H9 (cell line): ENCODE measurements around the gene JAK1. TPM values are rescaled to one million over a fixed set of nuclear protein-coding genes. Genes with fewer than 3 reads are reported as not detected.

Experiments used
- DNase-seq: peaks from one replicate; pipeline ENCODE4 v3.0.0-alpha.2; 2017
- H2AFZ ChIP-seq: one replicate; pipeline ENCODE4 v1.6.1; 2013; ENCODE audit warnings: mild to moderate bottlenecking, low read length, control low read depth, moderate library complexity
- H2AK5ac ChIP-seq: 2 replicates; pipeline ENCODE4 v1.6.1; 2013; ENCODE audit warnings: low read length, control low read depth, mixed read lengths; ENCODE audit not compliant: insufficient read length
- H2BK120ac ChIP-seq: one replicate; pipeline ENCODE4 v1.6.1; 2013; ENCODE audit warnings: low read depth, mild to moderate bottlenecking, low read length, control low read depth, inconsistent platforms; ENCODE audit not compliant: poor library complexity, severe bottlenecking
- H2BK12ac ChIP-seq: 2 replicates; pipeline ENCODE4 v1.6.1; 2013; ENCODE audit warnings: low read length, control low read depth, mixed read lengths, low read depth; ENCODE audit not compliant: insufficient read length
- H2BK15ac ChIP-seq: 2 replicates; pipeline ENCODE4 v1.6.1; 2013; ENCODE audit warnings: low read depth, low read length, control low read depth
- H2BK20ac ChIP-seq: one replicate; pipeline ENCODE4 v1.6.1; 2013; ENCODE audit warnings: low read depth, mild to moderate bottlenecking, low read length, control low read depth, inconsistent platforms; ENCODE audit not compliant: poor library complexity, severe bottlenecking
- H2BK5ac ChIP-seq: 2 replicates; pipeline ENCODE4 v1.6.1; 2013; ENCODE audit warnings: low read length, control low read depth, mixed read lengths; ENCODE audit not compliant: insufficient read length
- H3K14ac ChIP-seq: 2 replicates; pipeline ENCODE4 v1.6.1; 2013; ENCODE audit warnings: low read length, control low read depth; ENCODE audit not compliant: insufficient read depth
- H3K18ac ChIP-seq: 2 replicates; pipeline ENCODE4 v1.6.1; 2013; ENCODE audit warnings: low read depth, mild to moderate bottlenecking, mixed read lengths, low read length, control low read depth; ENCODE audit not compliant: insufficient read length
- H3K23ac ChIP-seq: 2 replicates; pipeline ENCODE4 v1.6.1; 2013; ENCODE audit warnings: low read length, control low read depth, mixed read lengths, low read depth; ENCODE audit not compliant: insufficient read length
- H3K23me2 ChIP-seq: 2 replicates; pipeline ENCODE4 v1.6.1; 2013; ENCODE audit warnings: low read depth, mild to moderate bottlenecking, mixed read lengths, low read length, control low read depth; ENCODE audit not compliant: insufficient read length, poor library complexity, severe bottlenecking
- H3K27ac ChIP-seq: 2 replicates; pipeline ENCODE4 v1.5.1; 2013; ENCODE audit warnings: low read length, control low read depth, mixed read lengths, low read depth; ENCODE audit not compliant: insufficient read length
- H3K27me3 ChIP-seq: 2 replicates; pipeline ENCODE4 v1.6.1; 2013; ENCODE audit warnings: low read length, control low read depth, inconsistent platforms; ENCODE audit not compliant: insufficient read depth
- H3K4ac ChIP-seq: 2 replicates; pipeline ENCODE4 v1.6.1; 2013; ENCODE audit warnings: low read depth, mild to moderate bottlenecking, control low read depth, inconsistent platforms, low read length, moderate library complexity
- H3K4me1 ChIP-seq: 2 replicates; pipeline ENCODE4 v1.6.1; 2013; ENCODE audit warnings: low read length, control low read depth, inconsistent platforms; ENCODE audit not compliant: insufficient read depth
- H3K4me2 ChIP-seq: 2 replicates; pipeline ENCODE4 v1.6.1; 2013; ENCODE audit warnings: low read length, control low read depth, mixed read lengths; ENCODE audit not compliant: insufficient read length, insufficient read depth
- H3K56ac ChIP-seq: 2 replicates; pipeline ENCODE4 v1.6.1; 2013; ENCODE audit warnings: low read depth, mild to moderate bottlenecking, mixed read lengths, low read length, control low read depth; ENCODE audit not compliant: insufficient read length
- H3K79me1 ChIP-seq: 2 replicates; pipeline ENCODE4 v1.6.1; 2013; ENCODE audit warnings: low read depth, mild to moderate bottlenecking, moderate library complexity, low read length, control low read depth, inconsistent platforms; ENCODE audit not compliant: insufficient read depth, poor library complexity, severe bottlenecking
- H3K79me2 ChIP-seq: 2 replicates; pipeline ENCODE4 v1.6.1; 2013; ENCODE audit warnings: low read length, control low read depth, inconsistent platforms; ENCODE audit not compliant: insufficient read depth
- H3K9ac ChIP-seq: 2 replicates; pipeline ENCODE4 v1.6.1; 2013; ENCODE audit warnings: low read length, control low read depth, mixed read lengths; ENCODE audit not compliant: insufficient read length; ENCODE audit errors: extremely low read depth
- H3K9me3 ChIP-seq: one replicate; pipeline ENCODE4 v1.6.1; 2013; ENCODE audit warnings: low read depth, low read length, inconsistent platforms; ENCODE audit not compliant: control insufficient read depth
- H3T11ph ChIP-seq: one replicate; pipeline ENCODE4 v1.6.1; 2013; ENCODE audit warnings: mild to moderate bottlenecking, low read length, control low read depth, inconsistent platforms
- H4K20me1 ChIP-seq: one replicate; pipeline ENCODE4 v1.6.1; 2013; ENCODE audit not compliant: control insufficient read depth, insufficient read length, insufficient read depth
- H4K5ac ChIP-seq: 2 replicates; pipeline ENCODE4 v1.6.1; 2013; ENCODE audit warnings: low read depth, mild to moderate bottlenecking, mixed read lengths, low read length, control low read depth; ENCODE audit not compliant: insufficient read length
- H4K8ac ChIP-seq: replicated peaks from 2 replicates; pipeline ENCODE4 v1.6.1; 2013; ENCODE audit warnings: low read length, control low read depth, mixed read lengths, low read depth; ENCODE audit not compliant: insufficient read length
- H4K91ac ChIP-seq: 2 replicates; pipeline ENCODE4 v1.6.1; 2013; ENCODE audit warnings: low read depth, mild to moderate bottlenecking, moderate library complexity, mixed read lengths, low read length, control low read depth; ENCODE audit not compliant: insufficient read length
- H3K27ac Mint-ChIP-seq, 3 experiments: 2 replicates in 2 of 3; 3 replicates in 1 of 3; pipeline ENCODE4 v1.8.0; 2020 to 2021; ENCODE audit warnings: mixed read lengths in 3 of 3, mild to moderate bottlenecking in 1 of 3, moderate library complexity in 1 of 3
- H3K27me3 Mint-ChIP-seq: 2 replicates; pipeline ENCODE4 v1.8.0; 2021; ENCODE audit warnings: low read depth, mild to moderate bottlenecking, moderate library complexity, mixed read lengths
- H3K36me3 Mint-ChIP-seq, 3 experiments: 2 replicates in 2 of 3; 3 replicates in 1 of 3; pipeline ENCODE4 v1.8.0; 2020 to 2021; ENCODE audit warnings: low read depth in 3 of 3, mixed read lengths in 3 of 3; ENCODE audit not compliant: insufficient read depth in 1 of 3
- H3K4me1 Mint-ChIP-seq, 2 experiments: 2 replicates each; pipeline ENCODE4 v1.8.0; 2020; ENCODE audit warnings: mixed read lengths in 2 of 2
- H3K4me3 Mint-ChIP-seq, 2 experiments: 2 replicates in 1 of 2; 3 replicates in 1 of 2; pipeline ENCODE4 v1.8.0; 2020 to 2021; ENCODE audit warnings: mild to moderate bottlenecking in 2 of 2, mixed read lengths in 2 of 2, moderate library complexity in 1 of 2
- H3K9me3 Mint-ChIP-seq, 2 experiments: 2 replicates in 1 of 2; 3 replicates in 1 of 2; pipeline ENCODE4 v1.8.0; 2020; ENCODE audit warnings: mild to moderate bottlenecking in 2 of 2, mixed read lengths in 2 of 2, moderate library complexity in 1 of 2
- CTCF ChIP-seq: fragments of 200-600 bp; sonication (generic); conservative IDR thresholded peaks from 3 replicates; pipeline ENCODE4 v1.8.0; 2021; ENCODE audit warnings: antibody characterized with exemption, mild to moderate bottlenecking
- WGBS: extraction: QIAGEN DNeasy Blood & Tissue Kit; methylation state at CpG from one replicate; pipeline ENCODE4 v1.1.7; 2013; ENCODE audit warnings: missing lambda C conversion rate, low lambda C conversion rate, mixed read lengths; ENCODE audit not compliant: insufficient read length; ENCODE audit errors: extremely low coverage; 5-methylcytosine and 5-hydroxymethylcytosine counted together
- total RNA-seq: library from RNA; stranded (reverse); gene quantifications from 2 replicates; pipeline ENCODE4 v1.2.1, GENCODE V29; 2021

Gene JAK1
- total RNA-seq, 1 experiment from 2014 or later: 12.8 TPM

GRCh38 chr1:64908575-64908974 is 57.8 kb downstream of the JAK1 start:
- Histone ChIP-seq H2AK5ac (no peak overlapping the region), H3K27ac (no peak overlapping the region), H3K23ac (no peak overlapping the region), H3K56ac (no peak overlapping the region), H3K23me2 (no peaks in the 10 kb centered on the region), H4K91ac (no peak overlapping the region), H2BK5ac (no peak overlapping the region), H4K8ac (no peak overlapping the region), H2BK15ac (no peak overlapping the region), H2BK12ac (no peak overlapping the region), H3K18ac (no peak overlapping the region), H2AFZ (no peak overlapping the region), H2BK120ac (no peak overlapping the region), H3T11ph (no peak overlapping the region), H3K79me2 (peaks cover 3% of the 10 kb centered on the region; the same call in 1 of the 2 replicates), H3K4ac (no peak overlapping the region), H3K4me1 (no peaks in the 10 kb centered on the region; the same call in 1 of the 2 replicates), H4K5ac (no peak overlapping the region), H3K14ac (no peak overlapping the region), H4K20me1 (no peaks in the 10 kb centered on the region), H3K9ac (no peak overlapping the region), H3K79me1 (no peaks in the 10 kb centered on the region), H2BK20ac (no peak overlapping the region), H3K27me3 (no peaks in the 10 kb centered on the region), H3K9me3 (no peaks in the 10 kb centered on the region), H3K4me2 (no peak overlapping the region)
- H3K36me3 Mint-ChIP-seq: no peaks in the 10 kb centered on the region
- no CpG with 5 or more reads among the region's 1 CpG for WGBS
- H3K4me3 Mint-ChIP-seq: no peak overlapping the region
- H3K27me3 Mint-ChIP-seq: no peaks in the 10 kb centered on the region; the same call in 1 of the 2 replicates
- DNase-seq: no peak
- H3K4me1 Mint-ChIP-seq: peaks cover 9 to 12% of the 10 kb centered on the region in 2 experiments
- no peak for TF ChIP-seq CTCF
- H3K27ac Mint-ChIP-seq: no peak overlapping the region
- H3K9me3 Mint-ChIP-seq: no peaks in the 10 kb centered on the region
